ENCODE results near the gene PLXDC1.

PLXDC1 gene

DNA sequence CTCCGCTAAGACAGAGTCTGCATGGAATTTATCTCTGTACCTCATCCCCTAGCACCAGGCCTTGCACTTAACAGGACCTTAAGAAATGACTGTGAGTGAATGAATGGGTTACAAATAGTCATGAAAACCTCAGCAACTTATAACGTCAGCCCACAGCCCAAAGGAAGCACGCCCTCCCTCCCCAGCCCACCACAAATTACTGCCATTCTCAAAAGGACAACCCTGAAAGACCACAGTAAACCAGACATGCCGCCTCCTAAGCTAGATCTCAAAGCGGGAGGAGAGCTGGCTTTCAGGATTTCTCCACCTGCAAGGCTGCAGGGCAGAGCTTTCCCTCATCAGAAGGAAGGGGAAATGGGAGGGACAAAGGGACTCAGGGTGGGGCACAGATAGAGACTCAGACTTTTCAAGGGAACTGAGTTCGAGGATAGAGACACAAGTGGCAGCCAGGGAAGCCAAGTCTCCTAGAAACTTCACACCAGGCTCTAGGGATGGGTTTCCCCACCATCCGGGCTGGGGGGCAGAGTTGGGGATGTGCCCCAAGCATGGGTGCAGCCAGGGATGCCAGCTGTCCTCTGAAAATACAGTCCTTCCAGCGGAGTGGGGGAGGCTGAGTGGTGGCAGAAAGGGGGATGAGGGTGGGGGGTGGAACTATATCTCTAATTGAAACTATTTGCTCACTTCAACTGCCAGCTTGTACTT, 56.7 kb downstream of the PLXDC1 start:
- no peak for DNase-seq

GRCh38 chr17:39092692-39093230, 58.7 kb downstream of the PLXDC1 start:
- no peak for DNase-seq

DNA sequence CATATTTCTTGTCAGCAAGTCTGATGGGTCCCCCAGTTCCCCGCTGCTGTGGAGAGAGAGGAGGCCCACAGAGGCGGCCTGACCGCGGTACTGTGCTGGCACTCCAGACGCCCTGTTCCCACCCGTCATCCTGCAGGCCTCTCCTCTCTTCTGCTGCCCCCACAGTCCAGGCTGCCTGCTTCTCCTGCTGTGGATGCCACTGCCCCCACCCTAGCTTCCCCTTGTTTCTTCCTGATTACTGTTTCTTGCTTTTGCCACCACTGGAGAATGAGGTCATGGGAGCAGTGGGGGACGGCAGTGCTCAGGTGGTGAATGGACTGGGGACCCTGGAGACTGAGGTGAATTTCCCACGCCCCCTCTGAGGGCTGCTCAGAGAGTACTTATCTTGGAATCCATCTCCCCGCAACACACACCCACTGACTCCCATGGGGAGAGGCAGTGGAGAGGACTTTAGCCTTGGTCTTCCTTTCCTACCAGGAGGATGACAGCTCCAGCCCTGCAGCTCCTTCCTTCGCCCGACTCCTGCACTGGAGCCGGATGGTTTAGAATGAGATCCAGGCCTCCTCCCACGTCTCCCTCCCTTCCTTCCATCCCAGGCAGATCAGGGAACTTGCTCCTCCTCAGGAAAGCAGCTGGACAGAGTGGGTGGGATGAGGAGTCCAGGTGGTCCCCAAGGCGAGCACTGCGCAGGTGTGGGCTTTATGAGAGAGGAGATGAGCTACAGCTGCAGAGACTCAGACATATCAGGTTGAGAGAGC, 60.4 kb downstream of the PLXDC1 start:
- DNase-seq, result no peak

DNA sequence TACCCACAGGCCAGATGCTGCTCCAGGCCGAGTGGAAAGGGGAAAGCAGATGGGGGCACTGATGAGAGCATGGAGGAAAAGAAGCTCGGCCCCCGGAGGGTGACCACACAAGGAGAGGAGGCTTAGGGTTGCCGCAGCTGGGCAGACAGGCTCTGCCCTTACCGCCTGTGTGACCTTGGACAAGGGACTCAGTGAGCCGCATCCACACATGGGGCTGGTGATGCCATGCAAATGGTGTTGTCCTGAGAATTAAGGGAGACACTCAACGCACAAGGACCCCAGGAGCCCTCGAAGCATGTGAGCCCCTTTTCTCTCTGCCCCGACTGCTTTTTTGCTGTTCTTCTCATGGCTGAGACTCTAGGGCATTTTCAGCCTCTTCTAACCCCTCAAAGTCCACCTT, 61.0 kb downstream of the PLXDC1 start:
- no peak for DNase-seq

DNA sequence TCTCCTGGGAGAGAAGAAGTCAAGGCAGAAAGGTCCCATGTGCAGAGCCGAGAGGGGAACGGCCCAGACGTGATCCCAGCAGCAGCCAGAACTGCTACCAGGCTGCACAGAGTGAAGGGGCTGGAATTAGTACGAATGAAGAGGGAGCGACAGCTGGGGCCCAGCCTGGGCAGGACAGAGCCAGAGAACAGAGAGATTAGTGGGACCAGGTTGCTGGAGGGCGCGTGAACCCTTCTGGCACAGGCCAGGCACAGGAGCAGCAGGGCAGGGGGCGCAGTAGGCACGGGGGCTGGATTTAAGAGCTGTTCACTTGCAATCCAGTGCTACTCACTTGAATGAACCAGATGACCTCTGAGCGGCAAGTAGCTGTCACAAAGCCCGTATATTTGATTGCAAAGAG, 66.9 kb downstream of the PLXDC1 start:
- no peak for DNase-seq

DNA sequence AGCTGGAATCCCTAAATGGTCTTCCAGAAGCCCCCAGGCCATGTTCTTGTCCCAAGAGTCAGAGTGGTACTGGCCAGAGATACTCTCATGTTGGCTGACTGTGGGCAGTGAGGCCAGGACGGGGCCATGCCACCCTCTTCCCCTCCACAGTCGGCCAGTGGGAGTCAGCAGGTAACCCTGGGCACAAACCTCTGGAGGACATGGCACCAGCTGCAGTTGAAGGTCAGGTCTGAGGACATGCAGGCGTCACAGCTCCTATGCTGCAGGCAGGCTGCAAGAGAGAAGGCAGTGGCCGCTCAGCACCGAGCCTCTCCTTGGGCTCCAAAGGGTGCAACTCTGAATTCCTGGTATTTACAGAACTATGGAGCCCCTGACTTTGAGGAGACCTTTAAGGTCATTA, 68.2 kb downstream of the PLXDC1 start:
- DNase-seq, result no peak

DNA sequence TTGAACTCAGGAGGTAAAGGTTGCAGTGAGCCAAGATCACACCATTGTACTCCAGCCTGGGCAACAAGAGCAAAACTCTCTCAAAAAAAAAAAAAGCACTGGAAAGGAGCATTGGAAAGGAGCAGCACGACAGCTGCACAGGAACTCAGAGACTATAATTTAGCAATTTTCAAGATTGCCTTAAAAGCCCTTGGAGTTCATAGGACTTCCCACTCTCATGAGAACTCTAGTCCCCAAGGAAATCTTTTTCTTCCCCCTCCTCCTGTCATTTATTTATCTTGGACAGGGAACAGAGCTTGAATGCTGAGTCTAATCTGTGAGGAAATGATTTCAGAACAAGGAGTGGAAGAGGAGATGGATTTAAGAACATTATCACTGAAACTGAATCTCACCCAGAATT, 69.0 kb downstream of the PLXDC1 start:
- no peak for DNase-seq

- no peak for DNase-seq
Measured at GRCh38 chr17:39081851-39082250, 69.6 kb downstream of the PLXDC1 start.

GRCh38 chr17:39080421-39081078, 70.9 kb downstream of the PLXDC1 start:
- no peak for DNase-seq

DNA sequence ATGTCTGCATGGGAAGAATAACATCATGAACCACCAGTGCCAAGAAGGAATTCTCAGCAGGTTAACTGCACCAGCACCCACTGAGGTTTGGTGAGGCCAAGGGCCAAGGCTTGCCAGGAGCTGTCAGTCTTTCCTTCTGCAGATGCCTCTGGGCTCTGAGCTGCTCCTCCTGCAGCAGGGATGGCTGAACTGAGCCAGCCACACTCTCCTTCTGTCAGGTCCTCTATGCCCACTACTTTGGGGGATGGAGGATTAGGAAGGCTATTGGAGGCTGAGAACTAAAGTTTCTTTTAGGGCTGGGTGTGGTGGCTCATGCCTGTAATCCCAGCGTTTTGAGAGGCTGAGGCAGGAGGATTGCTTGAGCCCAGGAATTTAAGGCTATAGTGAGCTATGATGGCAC, 71.6 kb downstream of the PLXDC1 start:
- no peak for DNase-seq

DNA sequence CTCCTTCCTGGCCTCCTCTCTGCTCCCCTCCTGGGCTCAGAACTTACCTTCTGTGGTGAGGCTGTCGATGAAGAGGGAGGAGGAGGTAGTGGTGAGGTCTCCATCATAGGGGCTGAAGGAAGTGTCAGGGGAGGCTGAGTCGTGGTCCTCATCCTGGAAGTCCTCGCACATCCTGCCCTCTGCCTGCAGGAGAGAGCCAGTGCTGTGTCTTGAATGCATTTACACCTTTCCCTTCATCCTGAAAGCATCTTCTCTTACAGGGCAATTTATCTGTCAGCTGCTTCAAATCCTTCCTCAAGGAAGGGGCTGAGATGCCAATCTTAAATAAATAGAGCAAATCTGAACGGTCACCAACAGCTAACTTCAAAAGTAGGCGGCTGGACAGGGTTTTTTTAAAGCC, 73.6 kb downstream of the PLXDC1 start:
- no peak for DNase-seq

DNA sequence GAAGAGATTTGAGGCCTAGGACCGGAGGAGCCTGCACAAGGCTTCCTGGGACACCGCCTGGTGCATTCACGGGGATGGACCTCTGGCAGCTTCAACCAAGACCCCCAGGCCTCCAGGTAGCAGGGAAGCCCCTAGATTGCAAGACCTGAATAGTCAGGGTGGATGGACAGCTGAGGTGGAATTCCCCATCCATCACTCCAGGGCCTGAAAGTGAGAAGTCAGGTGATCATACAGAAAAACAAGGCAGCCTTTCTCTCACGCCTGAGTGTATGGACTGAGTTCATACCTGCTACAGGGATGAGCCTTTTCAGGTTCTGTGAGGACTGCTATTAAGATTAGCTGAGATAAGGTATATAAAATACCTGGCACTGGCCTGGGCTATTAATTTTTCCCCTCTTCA, 74.2 kb downstream of the PLXDC1 start:
- no peak for DNase-seq

DNA sequence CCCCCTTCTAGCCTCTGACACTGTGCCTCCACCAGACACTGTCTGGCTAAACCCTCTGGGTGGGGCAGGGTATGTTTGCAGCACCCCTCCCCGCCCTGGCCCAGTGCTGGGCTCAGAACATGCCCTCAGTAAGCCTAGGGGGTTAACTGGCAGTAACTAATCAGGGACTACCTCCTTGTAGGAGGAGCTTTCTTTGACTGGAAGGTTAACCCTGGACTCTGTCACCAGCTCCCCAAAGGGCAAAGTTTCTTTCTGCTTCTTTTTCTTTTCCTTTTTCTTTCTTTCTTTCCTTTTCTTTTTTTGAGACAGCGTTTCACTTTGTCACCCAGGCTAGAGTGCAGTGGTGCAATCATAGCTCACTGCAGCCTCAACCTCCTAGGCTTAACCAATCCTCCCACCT, 76.8 kb downstream of the PLXDC1 start:
- no peak for DNase-seq

DNA sequence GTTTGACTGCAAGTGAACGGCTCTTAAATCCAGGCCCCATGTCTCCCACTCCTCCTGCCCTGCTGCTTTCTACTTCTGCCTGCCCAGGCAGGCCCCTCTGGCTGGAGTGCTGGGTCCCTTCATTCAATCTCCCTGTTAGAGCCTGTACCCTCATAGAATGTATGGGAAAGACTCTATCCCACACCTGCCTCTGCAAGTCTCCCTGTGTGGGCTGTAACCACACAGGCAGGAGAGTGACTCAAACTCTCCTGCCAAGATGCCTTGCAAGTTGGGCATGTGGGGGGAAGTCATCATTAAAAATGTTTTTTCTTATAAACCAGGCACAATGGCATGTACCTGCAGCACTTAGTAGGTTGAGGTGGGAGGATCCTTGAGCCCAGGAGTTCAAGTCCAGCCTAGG, 77.5 kb downstream of the PLXDC1 start:
- no peak for DNase-seq

DNA sequence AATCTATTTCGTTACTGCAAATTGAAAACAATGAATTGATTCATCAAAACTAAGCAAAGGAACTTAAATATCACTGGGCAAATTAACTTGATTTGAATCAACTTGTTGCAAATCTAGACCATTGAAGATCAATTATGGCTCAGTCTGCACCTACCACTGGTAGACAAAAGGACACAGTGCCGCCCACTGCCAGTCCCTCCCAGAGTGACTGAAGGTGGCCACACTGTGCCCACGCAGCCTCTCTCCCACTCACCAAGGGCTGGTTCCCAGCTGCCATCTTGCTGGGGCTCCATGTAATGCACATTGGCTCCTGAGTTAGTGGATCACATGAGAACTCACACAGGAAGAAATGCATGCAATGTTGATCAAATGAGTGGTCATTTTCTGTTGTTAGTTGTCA, 78.1 kb downstream of the PLXDC1 start:
- no peak for DNase-seq

DNA sequence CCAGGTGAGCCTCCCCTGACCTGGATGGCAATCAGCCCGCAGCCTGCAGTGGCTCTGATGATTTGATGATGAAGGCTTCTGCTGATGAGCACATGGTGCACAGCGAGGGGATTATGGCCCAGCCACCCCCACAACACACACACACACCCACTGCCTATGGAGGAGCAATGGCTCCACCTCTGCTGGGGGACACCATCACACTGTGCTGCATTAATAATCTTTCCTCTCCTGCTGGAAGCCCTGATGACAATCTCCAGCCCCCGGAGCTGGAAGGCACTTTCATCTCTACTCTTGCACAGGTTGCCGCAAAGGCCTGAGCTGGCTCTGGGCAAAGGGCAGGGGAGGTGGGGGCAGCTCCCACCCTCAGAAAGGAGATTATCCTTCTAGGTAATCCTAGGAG, 79.9 kb downstream of the PLXDC1 start:
- no peak for DNase-seq

DNA sequence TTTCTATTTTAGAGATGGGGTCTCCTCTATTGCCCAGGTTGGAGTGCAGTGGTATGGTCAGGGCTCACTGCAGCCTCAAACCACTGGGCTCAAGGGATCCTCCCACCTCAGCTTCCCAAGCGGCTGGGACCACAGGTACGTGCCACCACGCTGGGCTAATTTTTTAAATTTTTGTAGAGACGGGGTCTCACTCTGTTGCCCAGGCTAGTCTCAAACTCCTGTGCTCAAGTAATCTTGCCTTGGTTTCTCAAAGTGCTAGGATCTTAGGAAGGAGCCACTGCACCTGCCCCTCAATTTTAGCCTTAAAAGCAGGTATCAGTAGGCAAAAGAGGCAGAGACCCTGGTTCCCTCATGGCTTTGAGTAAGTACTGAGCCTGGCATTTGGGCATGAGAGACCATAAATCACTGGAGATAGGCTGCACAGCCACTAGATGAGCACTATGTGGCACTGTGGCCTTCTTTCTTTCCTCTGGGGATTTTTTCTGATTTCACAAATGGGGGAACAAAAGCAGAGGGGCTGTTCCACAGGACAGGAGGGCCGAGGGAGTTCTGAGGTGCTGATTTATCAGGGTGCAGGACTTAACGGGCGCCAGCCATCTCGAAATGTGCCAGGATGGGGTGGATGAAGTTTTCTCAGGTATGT, 82.2 kb downstream of the PLXDC1 start:
- DNase-seq, result peak; percentile 11 to 34

- DNase-seq, result no peak
Measured at GRCh38 chr17:39064819-39065218, 86.6 kb downstream of the PLXDC1 start.

GRCh38 chr17:39064374-39064773, 87.1 kb downstream of the PLXDC1 start:
- DNase-seq, result no peak

DNA sequence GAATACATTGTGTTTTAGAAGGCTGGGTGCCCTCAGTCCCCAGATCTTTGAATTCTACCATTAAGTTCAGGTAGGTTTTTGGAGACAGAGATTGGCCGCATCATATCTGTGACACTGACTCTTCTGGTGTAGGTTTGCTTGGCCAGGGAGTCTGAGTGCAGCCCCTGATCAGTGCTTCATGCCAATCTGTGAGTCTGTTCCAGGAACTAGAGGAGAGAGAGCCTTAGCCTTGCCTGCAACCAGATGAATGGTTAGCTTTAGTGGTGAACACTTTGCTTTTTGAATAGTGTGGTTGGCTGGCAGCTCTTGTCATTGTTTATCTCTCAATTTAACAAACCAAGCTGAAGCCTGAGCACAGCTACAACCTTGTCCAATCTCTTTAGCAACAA, 87.8 kb downstream of the PLXDC1 start:
- DNase-seq, result no peak

- DNase-seq, result no peak
Measured at GRCh38 chr17:39062846-39063680, 88.4 kb downstream of the PLXDC1 start.

DNA sequence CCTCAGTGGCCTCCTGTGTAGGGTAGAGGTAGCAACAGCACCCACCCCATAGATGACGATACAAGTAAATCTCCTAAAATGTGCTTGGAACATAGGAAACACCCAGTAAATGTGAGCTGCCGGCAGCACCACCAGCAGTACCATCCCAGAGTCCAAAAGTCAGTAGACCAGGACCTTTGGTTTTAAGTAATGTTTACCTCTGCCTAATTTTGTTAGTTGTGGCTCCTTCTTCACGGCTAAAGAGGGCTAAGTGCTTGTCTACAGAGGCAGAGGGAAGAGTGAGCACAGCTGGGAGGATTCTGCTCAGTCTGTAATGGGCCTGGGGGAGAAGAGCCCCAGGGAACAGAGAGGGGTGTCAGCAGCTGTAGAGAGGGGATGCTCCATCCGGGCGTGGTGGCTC, 92.9 kb downstream of the PLXDC1 start:
- DNase-seq, result no peak
